Measurements from ENCODE around the gene MPEG1.

The MPEG1 gene

GRCh38 chr11:59219836-59220235 is 7.1 kb upstream of the MPEG1 start:
- no peak overlapping the region for H3K4me3 ChIP-seq (ENCODE audit: control insufficient read depth, low read depth, low read length)
- peak; percentile 38 for DNase-seq (ENCODE audit: low read depth)
- no peak for TF ChIP-seq CTCF (conservative IDR thresholded peaks at IDR 0.05; ENCODE audit: control insufficient read depth, insufficient read depth, low read depth, low read length)

GRCh38 chr11:59218893-59219292 is 6.2 kb upstream of the MPEG1 start:
- no peak for DNase-seq (ENCODE audit: low read depth)

GRCh38 chr11:59218319-59218718 is 5.6 kb upstream of the MPEG1 start:
- H3K4me3 ChIP-seq (ENCODE audit: control insufficient read depth, low read depth, low read length), result no peak overlapping the region
- no peak for DNase-seq (ENCODE audit: low read depth)
- TF ChIP-seq CTCF (conservative IDR thresholded peaks at IDR 0.05; ENCODE audit: control insufficient read depth, insufficient read depth, low read depth, low read length), result no peak

More at GRCh38 chr11:59218893-59219292, 6.2 kb upstream of the MPEG1 start:
- TF ChIP-seq CTCF (conservative IDR thresholded peaks at IDR 0.05; ENCODE audit: control insufficient read depth, insufficient read depth, low read depth, low read length), result no peak
- no peak overlapping the region for H3K4me3 ChIP-seq (ENCODE audit: control insufficient read depth, low read depth, low read length)

GRCh38 chr11:59216641-59217564 is 4.2 kb upstream of the MPEG1 start:
- DNase-seq (ENCODE audit: low read depth), result peak; percentile 86
- no peak overlapping the region for H3K4me3 ChIP-seq (ENCODE audit: control insufficient read depth, low read depth, low read length)
- TF ChIP-seq CTCF (conservative IDR thresholded peaks at IDR 0.05; ENCODE audit: control insufficient read depth, insufficient read depth, low read depth, low read length), result no peak

GRCh38 chr11:59214141-59214893 is 1.6 kb upstream of the MPEG1 start:
- TF ChIP-seq CTCF (conservative IDR thresholded peaks at IDR 0.05; ENCODE audit: control insufficient read depth, insufficient read depth, low read depth, low read length), result no peak
- DNase-seq (ENCODE audit: low read depth), result no peak
- no peak overlapping the region for H3K4me3 ChIP-seq (ENCODE audit: control insufficient read depth, low read depth, low read length)

- TF ChIP-seq CTCF (conservative IDR thresholded peaks at IDR 0.05; ENCODE audit: control insufficient read depth, insufficient read depth, low read depth, low read length), result no peak
- no peak overlapping the region for H3K4me3 ChIP-seq (ENCODE audit: control insufficient read depth, low read depth, low read length)
- DNase-seq (ENCODE audit: low read depth), result no peak
These were observed 505 bp downstream of the MPEG1 start for GRCh38 chr11:59212222-59212621.
